ENCODE data around the gene CCDC27. TPM values are rescaled to one million over a fixed set of nuclear protein-coding genes. Genes with fewer than 3 reads are reported as not detected.

CCDC27 gene
- total RNA-seq, 4 donors from 2014 or later = 0.13 TPM; not detected in 3

DNA sequence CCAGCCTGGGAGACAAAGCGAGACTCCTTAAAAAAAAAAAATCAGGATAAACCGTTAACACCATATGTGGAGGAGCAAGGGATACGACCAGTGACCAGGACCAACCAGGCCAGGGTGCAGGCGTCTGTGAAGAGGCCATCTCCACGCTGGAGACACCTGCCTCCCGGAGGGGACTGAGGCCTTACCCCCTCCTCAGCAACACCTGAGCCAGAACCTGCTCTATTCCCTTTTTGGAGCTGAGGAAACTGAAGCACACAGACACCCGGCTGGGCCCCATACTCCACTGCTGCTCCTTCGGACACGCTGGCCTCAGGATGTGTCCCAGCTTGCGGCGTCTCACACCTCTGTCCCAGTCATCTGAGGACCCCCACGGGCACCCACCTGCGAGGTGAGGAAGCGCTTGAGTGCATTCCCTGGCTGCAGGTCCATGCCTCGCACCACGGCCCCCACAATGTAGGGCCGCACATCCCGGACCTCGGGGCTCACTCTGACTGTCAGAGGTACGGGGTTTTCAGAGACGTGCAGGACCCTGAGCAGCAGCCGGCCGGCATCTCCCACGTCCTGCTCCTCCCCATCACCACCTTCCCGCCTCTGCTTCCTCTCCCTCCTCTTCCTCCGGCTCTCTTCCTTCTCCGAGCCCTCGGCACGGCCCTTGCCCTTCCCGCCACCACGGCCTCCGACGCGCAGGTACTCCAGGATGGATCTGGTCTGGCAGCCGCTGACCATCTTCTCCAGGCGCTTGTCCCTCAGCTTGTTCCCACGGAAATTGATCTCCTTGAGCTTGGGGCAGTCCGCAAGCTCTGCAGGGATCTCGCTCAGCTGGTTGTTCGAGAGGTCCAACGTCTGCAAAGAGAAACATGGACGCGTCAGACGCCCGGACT, 34.5 kb downstream of the CCDC27 start:
- H3K36me3 ChIP-seq = peaks cover 41 to 58% of the 10 kb centered on the region in 2 donors
- TF ChIP-seq POLR2A (IDR thresholded peaks at IDR 0.05) = no peak
- TF ChIP-seq, protein P1, sequence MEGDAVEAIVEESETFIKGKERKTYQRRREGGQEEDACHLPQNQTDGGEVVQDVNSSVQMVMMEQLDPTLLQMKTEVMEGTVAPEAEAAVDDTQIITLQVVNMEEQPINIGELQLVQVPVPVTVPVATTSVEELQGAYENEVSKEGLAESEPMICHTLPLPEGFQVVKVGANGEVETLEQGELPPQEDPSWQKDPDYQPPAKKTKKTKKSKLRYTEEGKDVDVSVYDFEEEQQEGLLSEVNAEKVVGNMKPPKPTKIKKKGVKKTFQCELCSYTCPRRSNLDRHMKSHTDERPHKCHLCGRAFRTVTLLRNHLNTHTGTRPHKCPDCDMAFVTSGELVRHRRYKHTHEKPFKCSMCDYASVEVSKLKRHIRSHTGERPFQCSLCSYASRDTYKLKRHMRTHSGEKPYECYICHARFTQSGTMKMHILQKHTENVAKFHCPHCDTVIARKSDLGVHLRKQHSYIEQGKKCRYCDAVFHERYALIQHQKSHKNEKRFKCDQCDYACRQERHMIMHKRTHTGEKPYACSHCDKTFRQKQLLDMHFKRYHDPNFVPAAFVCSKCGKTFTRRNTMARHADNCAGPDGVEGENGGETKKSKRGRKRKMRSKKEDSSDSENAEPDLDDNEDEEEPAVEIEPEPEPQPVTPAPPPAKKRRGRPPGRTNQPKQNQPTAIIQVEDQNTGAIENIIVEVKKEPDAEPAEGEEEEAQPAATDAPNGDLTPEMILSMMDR (IDR thresholded peaks at IDR 0.05) = no peak
- no peaks in the 10 kb centered on the region for H3K4me1 ChIP-seq

DNA sequence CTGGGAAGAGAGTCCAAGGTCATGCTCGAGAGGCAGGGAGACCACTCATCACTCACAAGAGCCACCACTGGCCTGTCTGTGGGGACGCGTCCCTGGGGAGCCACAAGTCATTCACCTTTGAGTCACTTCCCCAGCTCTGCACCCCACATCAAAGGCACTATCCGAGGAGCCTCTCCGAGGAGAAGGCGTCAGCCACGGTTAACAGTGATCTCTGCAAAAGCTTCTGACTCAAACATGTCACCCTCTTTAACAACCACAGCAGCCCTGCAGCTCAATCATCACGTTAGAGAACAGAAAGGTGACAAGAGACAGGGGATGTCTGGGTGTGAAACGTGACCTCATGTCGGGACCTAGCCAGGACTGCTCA, 35.1 kb downstream of the CCDC27 start:
- no peak overlapping the region for H3K4me3 ChIP-seq (replicated peaks in 1 of 3)
- no peaks in the 10 kb centered on the region for H3K9me3 ChIP-seq
- 83 to 88% methylated on average over 8 to 10 of the region's 10 CpGs for WGBS, 2 donors
- H3K27me3 ChIP-seq = no peaks in the 10 kb centered on the region
- intact Hi-C loops (cut with DNase I) = no loop called here
- no peak for TF ChIP-seq POLR2A (IDR thresholded peaks at IDR 0.05)
- TF ChIP-seq, protein P1 (IDR thresholded peaks at IDR 0.05) = no peak
- no peak overlapping the region for H3K27ac ChIP-seq
- no peak for DNase-seq
- H3K4me1 ChIP-seq = no peaks in the 10 kb centered on the region
- peaks cover 35 to 53% of the 10 kb centered on the region in 2 donors for H3K36me3 ChIP-seq

More for the DNA sequence above, 34.5 kb downstream of the CCDC27 start:
- no peak for DNase-seq
- 93 to 94% methylated on average over 41 to 44 of the region's 45 CpGs for WGBS, 2 donors
- H3K4me3 ChIP-seq (replicated peaks in 1 of 3) = no peak overlapping the region
- H3K9me3 ChIP-seq = no peaks in the 10 kb centered on the region
- H3K27me3 ChIP-seq = no peaks in the 10 kb centered on the region
- intact Hi-C loops (cut with DNase I) = no loop called here
- no peak overlapping the region for H3K27ac ChIP-seq

DNA sequence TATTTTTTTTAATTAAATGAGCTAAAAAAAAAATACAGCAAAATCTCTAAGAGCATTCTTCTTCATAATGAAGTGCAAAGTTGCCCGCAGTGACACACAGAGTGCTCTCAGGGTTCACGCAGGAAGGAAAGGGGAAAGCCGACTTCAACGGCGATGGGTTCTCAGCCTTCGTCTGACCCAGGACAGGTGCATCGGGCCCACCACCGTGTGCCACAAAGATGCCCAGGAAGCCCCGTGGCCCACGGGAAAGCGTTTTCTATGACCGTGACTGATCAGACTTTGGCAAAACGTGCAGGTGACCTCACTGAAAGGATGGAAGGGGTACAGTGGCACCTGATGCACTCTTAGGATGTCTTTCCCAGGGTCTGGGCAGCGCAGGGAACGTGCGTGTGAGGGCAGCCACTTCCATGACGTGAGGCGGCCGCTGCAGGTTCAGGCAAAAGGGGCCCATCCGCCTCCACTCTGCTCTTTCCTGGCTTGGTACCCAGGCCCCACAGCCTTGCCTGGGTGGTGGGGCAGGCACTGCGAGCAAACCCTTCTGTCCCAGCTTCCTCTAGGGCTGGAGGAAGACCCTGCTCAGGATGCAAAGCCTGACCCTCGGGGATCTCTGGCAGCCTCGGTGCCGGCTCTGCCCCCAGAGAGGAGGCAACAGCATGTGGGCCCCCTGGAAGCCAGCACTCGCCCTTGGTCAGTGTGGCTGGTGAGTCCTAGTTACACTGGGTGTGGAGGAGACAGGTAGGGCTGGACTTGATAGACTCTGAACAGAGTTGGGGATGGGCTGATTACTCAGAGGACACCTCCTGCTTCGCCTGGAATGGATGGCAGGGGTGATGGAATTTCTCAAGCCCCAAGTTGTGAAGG, 35.7 kb downstream of the CCDC27 start:
- H3K4me3 ChIP-seq (replicated peaks in 1 of 3) = no peak overlapping the region
- H3K27me3 ChIP-seq = no peaks in the 10 kb centered on the region
- H3K4me1 ChIP-seq = no peaks in the 10 kb centered on the region
- H3K9me3 ChIP-seq = no peaks in the 10 kb centered on the region
- 91 to 93% methylated on average over 24 to 26 of the region's 26 CpGs for WGBS, 2 donors
- H3K27ac ChIP-seq = no peak overlapping the region
- DNase-seq = no peak
- TF ChIP-seq POLR2A (IDR thresholded peaks at IDR 0.05) = no peak
- TF ChIP-seq, protein P1 (IDR thresholded peaks at IDR 0.05) = no peak
- peaks cover 29 to 46% of the 10 kb centered on the region in 2 donors for H3K36me3 ChIP-seq
- intact Hi-C loops (cut with DNase I) = no loop called here

DNA sequence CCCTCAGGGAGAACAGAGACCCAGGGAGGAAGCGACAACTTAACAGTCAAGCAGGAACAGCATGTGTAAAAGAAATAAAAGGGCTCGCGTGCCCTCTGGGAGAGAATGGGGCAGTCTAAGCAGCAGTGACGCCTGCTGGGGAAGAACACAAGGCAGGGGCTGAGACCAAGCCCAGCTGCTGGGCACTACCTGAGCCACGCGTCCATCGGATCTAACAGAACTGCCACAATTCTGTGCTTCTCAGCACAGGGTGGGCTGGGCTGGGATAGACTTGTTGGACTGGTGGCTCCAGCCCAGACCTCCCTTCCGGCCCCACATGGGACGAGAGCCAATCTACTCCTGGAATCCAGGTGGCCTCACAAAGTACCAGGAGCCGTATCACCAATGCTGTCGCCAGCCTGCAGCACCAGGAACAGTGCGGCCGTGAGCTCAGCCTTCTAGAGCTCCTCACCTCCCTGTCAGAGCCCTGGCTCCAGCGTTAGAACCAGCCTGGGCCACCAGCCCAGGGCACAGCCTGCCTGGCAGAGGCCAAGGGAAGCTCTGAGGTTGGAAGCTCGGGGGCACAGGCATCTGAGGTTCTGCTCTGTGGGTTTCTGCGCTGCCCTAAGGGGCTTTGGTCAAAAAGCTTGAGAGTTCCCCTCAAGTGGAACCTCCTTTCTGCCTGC, 36.6 kb downstream of the CCDC27 start:
- TF ChIP-seq POLR2A (IDR thresholded peaks at IDR 0.05) = no peak
- TF ChIP-seq, protein P1 (IDR thresholded peaks at IDR 0.05) = no peak
- intact Hi-C loops (cut with DNase I) = no loop called here
- H3K27ac ChIP-seq = no peak overlapping the region
- H3K27me3 ChIP-seq = no peaks in the 10 kb centered on the region
- DNase-seq = no peak
- H3K4me1 ChIP-seq = peaks cover 5 to 8% of the 10 kb centered on the region in 2 donors
- H3K4me3 ChIP-seq (replicated peaks in 1 of 3) = no peak overlapping the region
- H3K36me3 ChIP-seq = peaks cover 24 to 39% of the 10 kb centered on the region in 2 donors
- no peaks in the 10 kb centered on the region for H3K9me3 ChIP-seq
- WGBS, 2 donors = 92 to 95% methylated on average over 13 to 14 of the region's 16 CpGs
